GM04504 (cell line): ENCODE measurements around the gene EVA1C.
A peak's percentile ranks its signal among the peaks of the same experiment; 100 is the strongest.
"Not testable (repeated sequence)": the region's sequence is repeated elsewhere in the genome, so short reads cannot be mapped to it uniquely, and the experiment has no call there.

Experiments
- DNase-seq: peaks from one replicate; pipeline ENCODE4 v3.0.0-alpha.2; 2012; ENCODE audit warnings: low read depth

Gene EVA1C

GRCh38 chr21:32499249-32500055 lies 86.9 kb downstream of the EVA1C start:
- DNase-seq = no peak

GRCh38 chr21:32503641-32504040 lies 91.1 kb downstream of the EVA1C start:
- not testable (repeated sequence) for DNase-seq

GRCh38 chr21:32505767-32506166 lies 93.3 kb downstream of the EVA1C start:
- not testable (repeated sequence) for DNase-seq

- not testable (repeated sequence) for DNase-seq
Measured at GRCh38 chr21:32506411-32506965, 94.0 kb downstream of the EVA1C start.

- no peak for DNase-seq
Measured at GRCh38 chr21:32507342-32507919, 94.9 kb downstream of the EVA1C start.

GRCh38 chr21:32508036-32508435 lies 95.5 kb downstream of the EVA1C start:
- not testable (repeated sequence) for DNase-seq

- no peak for DNase-seq
Measured at GRCh38 chr21:32508558-32508957, 96.1 kb downstream of the EVA1C start.

GRCh38 chr21:32508975-32509374 lies 96.5 kb downstream of the EVA1C start:
- not testable (repeated sequence) for DNase-seq

GRCh38 chr21:32514275-32515055 lies 102.0 kb downstream of the EVA1C start:
- DNase-seq = no peak

GRCh38 chr21:32515874-32516273 lies 103.4 kb downstream of the EVA1C start:
- DNase-seq = no peak

GRCh38 chr21:32516756-32517649 lies 104.5 kb downstream of the EVA1C start:
- peak; percentile 66 for DNase-seq

GRCh38 chr21:32519945-32520874 lies 107.7 kb downstream of the EVA1C start:
- DNase-seq = no peak

GRCh38 chr21:32520875-32521735 lies 108.6 kb downstream of the EVA1C start:
- peak; percentile 91 for DNase-seq

GRCh38 chr21:32521736-32522355 lies 109.3 kb downstream of the EVA1C start:
- no peak for DNase-seq

- DNase-seq = no peak
Measured at GRCh38 chr21:32523463-32523862, 111.0 kb downstream of the EVA1C start.

GRCh38 chr21:32523988-32524719 lies 111.6 kb downstream of the EVA1C start:
- DNase-seq = peak; percentile 89

GRCh38 chr21:32525282-32525681 lies 112.8 kb downstream of the EVA1C start:
- no peak for DNase-seq

- no peak for DNase-seq
Measured at GRCh38 chr21:32529679-32530078, 117.2 kb downstream of the EVA1C start.
